ENCODE results near the gene TMEM95.
"Not testable (repeated sequence)": the region's sequence is repeated elsewhere in the genome, so short reads cannot be mapped to it uniquely, and the experiment has no call there.

TMEM95 gene

GRCh38 chr17:7367083-7367482 lies 12.1 kb downstream of the TMEM95 start:
- no peak for TF ChIP-seq ZNF274 (IDR thresholded peaks at IDR 0.05; ENCODE audit: low read depth, low read length)
- H3K4me3 ChIP-seq (ENCODE audit: low read length) = no peak overlapping the region

- TF ChIP-seq ZNF274 (IDR thresholded peaks at IDR 0.05; ENCODE audit: low read depth, low read length) = no peak
- H3K4me3 ChIP-seq (ENCODE audit: low read length) = no peak overlapping the region
These were observed 13.1 kb downstream of the TMEM95 start for GRCh38 chr17:7367918-7368598.

DNA sequence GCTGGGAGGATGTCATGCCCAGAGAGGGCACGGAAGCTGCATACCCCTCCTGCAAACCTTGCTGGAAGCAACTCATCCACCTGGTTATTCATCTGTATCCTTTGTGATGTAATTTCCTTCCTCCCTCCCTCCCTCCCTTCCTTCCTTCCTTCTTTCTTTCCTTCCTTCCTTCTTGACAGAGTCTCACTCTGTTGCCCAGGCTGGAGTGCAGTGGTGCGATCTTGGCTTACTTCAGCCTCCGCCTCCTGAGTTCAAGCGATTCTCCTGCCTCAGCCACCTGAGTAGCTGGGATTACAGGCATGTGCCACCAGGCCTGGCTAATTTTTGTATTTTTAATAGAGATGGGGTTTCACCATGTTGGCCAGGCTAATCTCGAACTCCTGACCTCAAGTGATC lies 13.6 kb downstream of the TMEM95 start:
- H3K4me3 ChIP-seq (ENCODE audit: low read length) = not testable (repeated sequence)

DNA sequence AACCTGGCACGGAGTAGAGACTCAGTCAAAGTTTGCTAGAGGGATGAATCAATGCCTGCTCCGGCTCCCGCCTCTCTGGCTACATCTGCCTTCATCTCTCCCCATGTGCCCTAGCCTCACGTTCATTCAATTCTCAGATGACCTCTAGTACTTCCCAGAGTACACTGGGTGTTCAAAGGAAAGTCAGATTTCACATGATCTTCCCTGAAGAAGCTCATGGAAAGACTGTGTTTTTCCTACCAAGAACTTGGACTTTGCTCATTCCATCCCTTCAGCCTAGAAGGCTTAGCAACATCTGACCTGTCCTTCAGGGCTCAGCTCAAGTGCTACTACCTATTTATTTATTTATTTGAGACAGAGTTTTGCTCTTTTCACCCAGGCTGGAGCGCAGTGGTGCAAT lies 14.9 kb downstream of the TMEM95 start:
- no peak overlapping the region for H3K4me3 ChIP-seq (ENCODE audit: low read length)
- no peak for TF ChIP-seq ZNF274 (IDR thresholded peaks at IDR 0.05; ENCODE audit: low read depth, low read length)

DNA sequence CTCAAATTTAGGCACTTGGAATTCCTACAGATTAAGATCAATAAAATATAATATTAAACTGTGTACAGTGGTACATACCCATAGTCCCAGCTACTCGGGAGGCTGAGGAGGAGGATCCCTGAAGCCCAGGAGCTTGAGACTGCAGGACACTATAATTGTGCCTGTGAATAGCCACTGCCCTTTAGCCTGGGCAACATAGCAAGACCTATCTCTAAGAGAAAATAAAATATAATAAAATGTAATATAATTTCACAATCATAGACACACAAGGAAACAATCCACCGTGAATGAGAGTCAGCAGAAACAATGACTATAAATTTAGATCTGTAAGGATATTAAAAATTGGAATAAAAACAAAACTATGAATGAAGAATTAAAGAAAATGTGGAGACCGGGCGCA lies 15.9 kb downstream of the TMEM95 start:
- no peak overlapping the region for H3K4me3 ChIP-seq (ENCODE audit: low read length)
- TF ChIP-seq ZNF274 (IDR thresholded peaks at IDR 0.05; ENCODE audit: low read depth, low read length) = no peak

GRCh38 chr17:7374353-7374752 lies 19.4 kb downstream of the TMEM95 start:
- no peak overlapping the region for H3K4me3 ChIP-seq (ENCODE audit: low read length)
- no peak for TF ChIP-seq ZNF274 (IDR thresholded peaks at IDR 0.05; ENCODE audit: low read depth, low read length)

GRCh38 chr17:7379134-7379533 lies 24.2 kb downstream of the TMEM95 start:
- TF ChIP-seq ZNF274 (IDR thresholded peaks at IDR 0.05; ENCODE audit: low read depth, low read length) = no peak
- H3K4me3 ChIP-seq (ENCODE audit: low read length) = no peak overlapping the region

- H3K4me3 ChIP-seq (ENCODE audit: low read length) = no peak overlapping the region
These were observed 25.4 kb downstream of the TMEM95 start for GRCh38 chr17:7380321-7380720.

GRCh38 chr17:7380855-7381683 lies 26.1 kb downstream of the TMEM95 start, which contains the start of gene TNK1:
Gene TNK1 (plus strand): TSS chr17:7381089. CDS start chr17:7382927, 1,838 bp downstream.
- H3K4me3 ChIP-seq (ENCODE audit: low read length) = no peak within 1 kb of the TSS
- TF ChIP-seq ZNF274 (IDR thresholded peaks at IDR 0.05; ENCODE audit: low read depth, low read length) = no peak

More at GRCh38 chr17:7380321-7380720, 25.4 kb downstream of the TMEM95 start:
- no peak for TF ChIP-seq ZNF274 (IDR thresholded peaks at IDR 0.05; ENCODE audit: low read depth, low read length)

GRCh38 chr17:7382901-7383300 lies 27.9 kb downstream of the TMEM95 start:
- TF ChIP-seq ZNF274 (IDR thresholded peaks at IDR 0.05; ENCODE audit: low read depth, low read length) = no peak
- H3K4me3 ChIP-seq (ENCODE audit: low read length) = no peak overlapping the region

DNA sequence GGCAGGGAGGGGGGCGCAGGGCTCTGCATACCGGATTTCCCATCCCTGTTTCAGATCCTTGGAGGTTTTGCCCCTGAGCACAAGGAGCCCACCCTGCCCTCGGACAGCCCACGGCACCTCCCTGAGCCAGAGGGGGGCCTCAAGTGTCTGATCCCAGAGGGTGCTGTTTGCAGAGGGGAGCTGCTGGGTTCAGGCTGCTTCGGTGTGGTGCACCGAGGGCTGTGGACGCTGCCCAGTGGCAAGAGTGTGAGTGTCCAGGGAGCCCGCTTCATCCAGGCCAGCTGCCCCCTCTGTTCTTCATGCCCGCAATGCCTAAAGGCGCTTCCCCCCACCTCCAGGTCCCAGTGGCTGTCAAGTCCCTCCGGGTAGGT lies 28.4 kb downstream of the TMEM95 start:
- no peak for TF ChIP-seq ZNF274 (IDR thresholded peaks at IDR 0.05; ENCODE audit: low read depth, low read length)
- H3K4me3 ChIP-seq (ENCODE audit: low read length) = no peak overlapping the region

DNA sequence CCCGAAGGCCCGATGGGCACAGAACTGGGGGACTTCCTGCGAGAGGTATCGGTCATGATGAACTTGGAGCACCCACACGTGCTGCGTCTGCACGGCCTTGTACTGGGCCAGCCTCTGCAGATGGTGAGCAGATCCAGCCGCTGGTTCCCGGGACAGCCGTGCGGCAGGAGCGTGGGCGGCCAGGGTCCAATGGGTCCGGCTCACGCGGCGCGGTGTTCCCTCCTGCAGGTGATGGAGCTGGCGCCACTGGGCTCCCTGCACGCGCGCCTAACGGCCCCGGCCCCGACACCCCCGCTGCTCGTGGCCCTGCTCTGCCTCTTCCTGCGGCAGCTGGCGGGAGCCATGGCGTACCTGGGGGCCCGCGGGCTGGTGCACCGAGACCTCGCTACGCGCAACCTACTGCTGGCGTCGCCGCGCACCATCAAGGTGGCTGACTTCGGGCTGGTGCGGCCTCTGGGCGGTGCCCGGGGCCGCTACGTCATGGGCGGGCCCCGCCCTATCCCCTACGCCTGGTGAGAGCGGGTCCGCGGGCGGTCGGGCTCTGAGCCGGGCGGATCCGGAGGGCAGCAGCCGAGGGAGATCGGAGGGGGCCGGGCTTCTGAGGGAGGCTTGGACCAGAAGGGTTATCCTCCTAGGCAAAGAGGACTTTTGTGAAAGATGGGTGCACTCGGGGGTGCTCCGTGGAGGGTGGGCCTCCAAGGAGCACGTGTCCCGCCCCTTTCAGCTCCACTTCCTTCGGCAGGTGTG lies 29.0 kb downstream of the TMEM95 start:
- no peak for TF ChIP-seq ZNF274 (IDR thresholded peaks at IDR 0.05; ENCODE audit: low read depth, low read length)
- H3K4me3 ChIP-seq (ENCODE audit: low read length) = peak overlapping the region; percentile 44; the same call in 1 of the 2 replicates

GRCh38 chr17:7384489-7385081 lies 29.6 kb downstream of the TMEM95 start:
- peak overlapping the region; percentile 44; the same call in 1 of the 2 replicates for H3K4me3 ChIP-seq (ENCODE audit: low read length)
- TF ChIP-seq ZNF274 (IDR thresholded peaks at IDR 0.05; ENCODE audit: low read depth, low read length) = no peak

- H3K4me3 ChIP-seq (ENCODE audit: low read length) = no peak overlapping the region
- no peak for TF ChIP-seq ZNF274 (IDR thresholded peaks at IDR 0.05; ENCODE audit: low read depth, low read length)
These were observed 33.9 kb downstream of the TMEM95 start for GRCh38 chr17:7388856-7389255.
